Breast epithelium (tissue), 3 donors: ENCODE data around the gene IKZF2.

Source experiments
- POLR2AphosphoS5 ChIP-seq, 3 donors: sonication (generic); formaldehyde crosslinking; IDR thresholded peaks; one replicate each; pipeline ENCODE4 v1.6.1; 2017; ENCODE audit warnings: antibody characterized with exemption in 3 of 3
- TF ChIP-seq, protein P1 (sequence below), 3 donors: fragments of 450-650 bp; IDR thresholded peaks; one replicate each; pipeline ENCODE4 v1.5.1; 2016 to 2017; ENCODE audit warnings: antibody characterized with exemption in 3 of 3, mild to moderate bottlenecking in 3 of 3, moderate library complexity in 3 of 3

- TF ChIP-seq, protein P1, sequence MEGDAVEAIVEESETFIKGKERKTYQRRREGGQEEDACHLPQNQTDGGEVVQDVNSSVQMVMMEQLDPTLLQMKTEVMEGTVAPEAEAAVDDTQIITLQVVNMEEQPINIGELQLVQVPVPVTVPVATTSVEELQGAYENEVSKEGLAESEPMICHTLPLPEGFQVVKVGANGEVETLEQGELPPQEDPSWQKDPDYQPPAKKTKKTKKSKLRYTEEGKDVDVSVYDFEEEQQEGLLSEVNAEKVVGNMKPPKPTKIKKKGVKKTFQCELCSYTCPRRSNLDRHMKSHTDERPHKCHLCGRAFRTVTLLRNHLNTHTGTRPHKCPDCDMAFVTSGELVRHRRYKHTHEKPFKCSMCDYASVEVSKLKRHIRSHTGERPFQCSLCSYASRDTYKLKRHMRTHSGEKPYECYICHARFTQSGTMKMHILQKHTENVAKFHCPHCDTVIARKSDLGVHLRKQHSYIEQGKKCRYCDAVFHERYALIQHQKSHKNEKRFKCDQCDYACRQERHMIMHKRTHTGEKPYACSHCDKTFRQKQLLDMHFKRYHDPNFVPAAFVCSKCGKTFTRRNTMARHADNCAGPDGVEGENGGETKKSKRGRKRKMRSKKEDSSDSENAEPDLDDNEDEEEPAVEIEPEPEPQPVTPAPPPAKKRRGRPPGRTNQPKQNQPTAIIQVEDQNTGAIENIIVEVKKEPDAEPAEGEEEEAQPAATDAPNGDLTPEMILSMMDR (IDR thresholded peaks at IDR 0.05): no peak
- TF ChIP-seq POLR2AphosphoS5 (IDR thresholded peaks at IDR 0.05): no peak
These were observed 72.7 kb downstream of the IKZF2 start for GRCh38 chr2:213078686-213079085.
